Putamen (tissue), 1 donor: ENCODE results near the gene ATF3.

ENCODE experiments used
- DNase-seq: peaks from one replicate; pipeline ENCODE4 v3.0.0-alpha.2; 2016; ENCODE audit warnings: low spot score

The ATF3 gene

DNA sequence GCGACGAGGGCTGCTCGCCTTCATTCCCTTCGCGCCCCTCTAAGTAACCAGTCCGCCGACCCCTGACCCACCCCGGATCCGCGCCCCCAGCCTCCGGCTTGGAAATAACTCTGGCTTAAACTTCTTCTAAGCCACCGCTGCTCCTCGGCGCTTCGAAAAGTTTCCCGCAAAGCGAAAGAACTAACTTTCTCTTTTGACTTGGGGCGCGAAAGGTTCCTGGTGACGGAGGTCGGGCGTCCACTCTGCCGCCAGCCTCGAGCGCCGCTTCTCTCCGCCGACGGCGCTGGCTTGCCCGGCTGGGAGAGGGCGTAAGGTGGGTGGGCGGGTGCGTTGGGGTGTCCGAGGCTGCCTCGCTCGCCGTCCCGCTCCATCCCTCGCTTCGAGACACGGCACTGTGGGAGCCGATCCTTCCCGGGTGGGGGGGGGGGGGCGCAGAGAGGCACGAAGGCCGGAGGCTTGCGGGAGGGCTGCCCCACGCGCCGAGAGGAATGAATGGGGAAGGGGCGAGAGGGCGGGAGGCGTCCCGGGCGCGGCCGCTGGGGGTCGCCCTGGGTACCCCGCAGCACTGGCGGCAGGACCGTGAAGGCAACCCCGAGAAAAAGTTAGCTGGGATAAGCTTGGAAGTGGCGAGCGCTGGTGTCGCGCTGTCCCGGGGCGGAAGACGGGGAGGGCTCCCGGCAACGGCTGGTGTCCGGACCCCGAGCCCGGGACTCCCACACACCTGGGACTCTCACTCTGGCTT is 569 bp downstream of the ATF3 start:
- DNase-seq: peak; percentile 30

DNA sequence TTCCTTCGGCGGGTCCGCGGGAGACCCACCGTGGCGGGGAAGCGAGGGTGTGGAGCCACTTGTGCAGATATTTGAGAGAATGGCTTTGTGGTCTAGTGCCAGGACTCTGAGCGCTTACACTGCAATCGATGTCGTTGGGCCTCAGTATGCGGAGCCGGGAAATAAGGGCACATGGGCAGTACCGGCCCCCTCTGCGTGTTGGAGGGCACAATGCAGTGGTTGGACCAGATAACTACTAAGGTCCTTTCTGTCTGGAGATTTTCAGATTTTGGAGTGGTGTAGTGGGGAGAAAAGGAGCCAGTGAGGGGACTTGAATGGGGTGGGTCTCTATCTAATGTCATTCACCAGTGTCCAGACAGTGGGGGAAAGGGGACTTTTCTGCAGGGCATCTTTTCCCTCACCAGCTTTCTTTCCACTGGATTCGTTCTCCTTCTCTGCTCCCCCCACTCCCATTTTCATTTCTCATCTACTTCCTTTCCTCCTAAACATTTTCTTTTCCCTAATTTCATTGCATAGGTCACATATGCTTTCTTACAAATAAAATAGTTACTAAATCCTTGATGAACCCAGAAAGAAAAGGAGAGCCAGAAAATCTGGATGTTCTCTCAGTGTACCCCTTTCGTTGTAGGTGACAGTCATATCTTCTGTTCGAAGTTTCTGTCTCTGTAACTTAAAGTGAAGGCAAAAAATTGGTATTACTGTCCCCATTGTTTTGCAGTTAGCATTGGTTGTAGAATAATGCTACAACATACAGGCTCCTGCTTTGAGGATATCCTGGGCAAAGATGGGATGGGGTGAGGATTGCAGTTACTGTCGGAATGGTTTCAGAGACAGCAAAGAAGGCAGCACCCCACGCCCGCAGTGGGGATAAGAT is 1.4 kb downstream of the ATF3 start:
- no peak for DNase-seq

DNA sequence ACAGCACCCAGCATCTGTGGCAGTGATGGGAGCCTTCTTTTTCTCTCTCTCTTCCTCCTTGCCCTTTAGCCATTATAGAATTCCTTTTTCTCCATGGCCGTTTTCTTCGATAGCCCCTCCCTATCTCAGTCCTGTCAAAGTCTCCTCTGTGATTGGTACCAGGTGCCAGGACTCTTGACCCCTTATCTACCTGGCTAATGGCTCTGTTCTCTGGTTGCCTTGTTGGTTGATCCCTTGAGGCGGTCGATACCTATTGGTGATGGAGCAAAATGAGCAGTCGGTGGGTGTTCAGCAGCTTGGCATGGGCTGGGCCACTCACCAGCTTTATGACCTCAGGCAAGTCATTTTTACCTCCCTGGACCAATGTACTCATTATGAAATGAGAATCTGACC is 2.0 kb downstream of the ATF3 start:
- no peak for DNase-seq

DNA sequence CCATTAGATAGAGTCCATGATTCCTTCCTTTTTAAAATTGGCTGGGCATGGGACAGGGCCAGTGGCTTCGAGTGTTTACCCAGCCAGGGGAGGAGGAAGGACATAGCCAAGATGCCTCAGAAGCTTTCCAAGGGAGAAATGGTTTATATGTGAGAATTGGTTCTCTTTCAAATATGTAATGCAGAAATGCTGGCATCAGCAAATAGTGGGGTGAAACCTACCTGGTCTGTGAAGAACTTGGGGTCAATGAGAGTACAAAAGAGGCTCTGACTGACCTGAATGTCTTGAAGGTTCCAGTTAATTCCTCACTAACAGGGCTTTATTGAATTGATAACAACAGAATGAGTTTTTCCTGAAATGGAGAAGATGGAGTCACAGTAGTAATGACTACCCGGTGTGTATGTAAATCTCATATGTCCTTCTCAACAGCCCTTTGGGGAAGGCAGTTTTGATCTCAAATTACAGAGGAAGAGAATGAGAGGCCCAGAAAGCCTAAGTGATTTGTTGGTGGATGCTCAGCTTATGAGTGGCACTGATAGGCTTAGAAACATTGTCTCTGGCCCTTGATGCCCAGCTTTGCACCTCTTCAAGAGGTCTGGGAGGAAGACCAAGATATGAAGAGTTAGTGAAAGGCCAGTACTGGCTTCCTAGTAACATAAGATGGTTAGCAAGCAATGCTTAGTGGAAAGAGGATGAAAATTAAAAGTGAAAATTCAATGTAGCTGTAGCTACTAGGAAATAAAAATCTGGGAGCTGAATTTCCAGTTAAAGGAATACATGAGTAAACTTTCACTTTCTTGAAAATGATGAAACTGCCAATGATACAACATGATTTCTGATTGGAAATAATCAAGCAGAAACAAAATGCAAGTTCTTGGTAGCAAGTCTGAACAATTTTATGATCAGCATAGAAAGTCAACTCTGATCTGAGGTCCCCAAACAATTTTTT is 2.7 kb downstream of the ATF3 start:
- DNase-seq: no peak

DNA sequence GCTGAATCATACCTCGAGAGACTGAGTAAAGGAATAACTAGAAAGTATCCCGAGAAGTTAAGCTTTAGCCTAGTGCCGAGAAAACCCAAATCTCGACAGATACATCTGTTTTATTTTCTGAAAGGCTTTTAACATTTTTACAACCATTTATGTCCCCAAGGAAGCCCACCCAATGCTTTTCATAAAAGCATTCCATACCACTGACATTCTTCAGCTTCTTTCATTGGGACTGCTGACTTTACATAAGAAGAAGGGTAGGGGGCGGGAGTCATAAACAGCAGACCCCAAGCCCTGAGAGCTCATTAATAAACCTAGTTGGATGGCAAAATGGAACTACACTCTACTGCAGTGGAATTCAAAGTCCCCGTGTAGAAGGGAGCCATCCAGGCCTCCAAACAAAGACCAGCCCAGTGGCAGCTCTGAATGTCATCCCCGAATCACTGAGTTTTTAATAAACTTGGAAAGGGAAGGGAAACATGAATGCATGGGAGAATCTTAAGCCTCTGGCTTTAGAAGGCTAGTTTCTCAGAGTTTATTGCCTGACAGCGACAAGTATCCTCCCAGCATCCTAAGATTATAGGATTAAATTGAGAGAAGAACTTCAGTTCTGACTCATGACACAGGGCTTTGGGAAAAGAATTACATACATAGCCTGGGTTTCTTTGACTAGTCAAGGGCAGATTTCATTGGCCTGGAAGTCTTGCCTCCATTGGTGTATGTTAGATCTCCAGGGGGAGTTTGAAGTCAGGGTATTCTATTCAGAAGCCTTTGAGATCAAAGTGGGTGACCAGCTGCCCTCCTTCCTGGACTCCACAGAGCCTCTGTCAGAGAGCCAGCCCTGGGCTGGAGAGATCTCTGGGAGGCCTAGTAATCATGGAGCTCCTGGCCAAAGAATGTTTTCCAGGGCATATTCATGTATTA is 3.7 kb downstream of the ATF3 start:
- no peak for DNase-seq

DNA sequence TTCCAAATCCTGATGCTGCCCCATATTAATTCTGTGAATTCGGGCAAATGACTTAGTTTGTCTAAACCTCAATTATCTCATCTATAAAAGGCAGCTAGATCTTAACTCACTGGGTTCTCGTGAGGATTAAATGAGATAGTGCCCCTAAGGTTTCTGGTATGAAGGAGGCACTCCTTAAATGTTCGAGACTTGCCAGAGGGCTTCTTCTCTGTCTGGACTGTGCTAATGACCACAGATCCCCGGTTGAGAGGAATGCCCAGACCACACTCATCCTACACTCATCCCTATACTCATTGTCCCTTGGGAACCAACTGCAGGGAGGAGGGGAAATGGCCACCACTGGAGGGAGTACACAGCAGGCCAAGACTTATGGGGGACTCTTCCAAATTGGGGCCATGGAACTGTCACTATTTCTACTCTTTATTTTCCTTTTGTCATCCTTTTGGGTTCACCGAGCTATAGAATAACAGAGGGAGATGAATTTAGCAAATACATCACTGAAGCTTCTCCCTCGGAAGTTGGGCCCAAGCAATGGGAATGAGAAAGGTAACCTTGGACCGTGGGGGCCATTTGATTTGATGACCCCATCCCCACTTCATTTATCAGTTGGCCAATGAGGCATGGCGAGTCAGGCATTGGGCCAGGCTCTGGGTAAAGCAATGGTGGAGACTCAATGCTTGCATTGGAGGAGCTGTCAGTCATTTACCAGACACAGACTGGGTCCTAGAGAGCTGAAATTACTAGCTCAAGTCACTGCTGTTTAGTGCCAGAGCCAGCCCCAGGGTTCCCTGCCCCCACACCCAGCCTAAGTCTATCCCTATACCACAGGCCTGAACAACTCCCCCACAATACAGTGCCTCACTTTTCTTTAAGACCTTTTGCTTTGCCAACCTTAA is 5.1 kb downstream of the ATF3 start:
- no peak for DNase-seq

DNA sequence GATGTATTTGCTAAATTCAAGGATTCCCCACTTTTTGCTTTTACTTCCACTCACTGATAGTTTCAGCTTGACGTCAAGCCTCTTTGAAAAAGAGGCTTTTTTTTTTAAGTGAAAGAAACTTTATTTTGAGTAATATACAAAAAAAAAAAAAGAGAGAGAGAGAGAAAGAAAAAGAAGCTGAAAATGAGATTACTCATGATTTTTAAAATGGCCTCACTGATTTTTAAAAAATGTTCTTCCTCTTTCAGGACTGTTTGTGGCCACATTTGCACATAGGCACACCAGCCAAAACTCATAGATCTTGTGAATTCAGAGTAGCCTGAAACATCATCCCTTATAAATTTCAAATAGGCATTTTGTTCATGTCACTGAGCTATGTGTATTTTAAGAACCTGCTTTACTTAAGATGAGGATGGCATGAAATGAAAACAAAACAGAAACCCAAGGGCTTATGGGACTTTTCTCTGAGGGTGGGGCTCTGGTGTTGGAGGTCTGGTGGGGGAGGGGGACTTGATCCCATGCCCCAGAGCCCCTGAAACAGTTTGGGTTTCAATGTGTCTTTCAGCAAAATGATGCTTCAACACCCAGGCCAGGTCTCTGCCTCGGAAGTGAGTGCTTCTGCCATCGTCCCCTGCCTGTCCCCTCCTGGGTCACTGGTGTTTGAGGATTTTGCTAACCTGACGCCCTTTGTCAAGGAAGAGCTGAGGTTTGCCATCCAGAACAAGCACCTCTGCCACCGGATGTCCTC is 6.1 kb downstream of the ATF3 start:
- no peak for DNase-seq

DNA sequence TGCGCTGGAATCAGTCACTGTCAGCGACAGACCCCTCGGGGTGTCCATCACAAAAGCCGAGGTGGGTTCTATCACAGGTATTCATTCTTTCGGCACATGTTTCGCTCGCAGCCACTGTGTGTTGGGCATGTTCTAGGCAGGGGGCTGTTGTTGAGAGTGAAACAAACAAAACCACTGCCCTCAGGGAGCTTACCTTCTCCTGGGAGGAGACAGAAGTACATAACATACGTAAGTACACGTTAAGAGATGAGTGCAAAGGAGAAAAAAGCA is 6.6 kb downstream of the ATF3 start:
- DNase-seq: no peak

DNA sequence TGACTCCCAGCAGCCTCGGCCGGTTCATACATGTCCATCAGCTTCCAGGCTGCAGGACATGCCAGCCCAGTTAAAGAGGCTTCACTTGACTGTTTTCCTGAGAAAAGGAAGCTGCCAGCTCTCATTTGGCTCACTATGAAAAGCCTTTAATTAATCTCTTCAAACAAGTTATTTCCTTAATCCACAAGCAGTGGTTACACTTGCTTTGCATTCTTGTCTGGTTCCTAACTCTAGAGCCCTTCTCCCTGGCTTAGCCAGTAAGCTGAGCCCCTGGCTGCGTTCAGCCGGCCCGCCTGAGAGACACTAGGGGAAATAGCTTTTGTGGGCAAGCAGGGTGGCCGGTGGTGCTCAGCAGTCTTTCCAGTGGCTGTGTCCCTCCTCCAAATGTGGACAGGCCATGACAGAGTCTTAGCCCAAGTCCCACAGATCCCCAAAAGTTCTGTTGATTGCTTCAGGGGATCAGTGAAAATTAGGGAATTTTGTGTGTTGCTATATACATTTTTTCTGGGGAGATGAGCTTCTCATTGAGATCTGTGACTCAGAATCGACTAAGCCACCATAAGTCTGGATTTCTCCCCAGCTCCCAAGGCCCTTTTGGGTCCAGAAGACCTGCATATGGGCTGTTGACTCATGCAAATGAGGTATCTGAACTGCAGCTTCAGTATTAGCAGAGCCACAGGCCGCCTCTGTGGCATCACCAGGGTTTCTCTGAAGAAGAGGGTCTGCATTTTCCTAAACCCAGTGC is 10.1 kb downstream of the ATF3 start:
- DNase-seq: no peak

DNA sequence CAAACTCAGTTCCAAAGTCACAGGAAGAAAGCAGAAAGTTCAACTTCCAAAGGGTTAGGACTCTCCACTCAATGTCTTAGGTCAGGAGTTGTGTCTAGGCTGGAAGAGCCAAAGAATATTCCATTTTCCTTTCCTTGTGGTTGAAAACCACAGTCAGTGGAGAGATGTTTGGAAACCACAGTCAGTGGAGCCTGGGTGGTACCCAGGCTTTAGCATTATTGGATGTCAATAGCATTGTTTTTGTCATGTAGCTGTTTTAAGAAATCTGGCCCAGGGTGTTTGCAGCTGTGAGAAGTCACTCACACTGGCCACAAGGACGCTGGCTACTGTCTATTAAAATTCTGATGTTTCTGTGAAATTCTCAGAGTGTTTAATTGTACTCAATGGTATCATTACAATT is 11.7 kb downstream of the ATF3 start:
- DNase-seq: no peak

DNA sequence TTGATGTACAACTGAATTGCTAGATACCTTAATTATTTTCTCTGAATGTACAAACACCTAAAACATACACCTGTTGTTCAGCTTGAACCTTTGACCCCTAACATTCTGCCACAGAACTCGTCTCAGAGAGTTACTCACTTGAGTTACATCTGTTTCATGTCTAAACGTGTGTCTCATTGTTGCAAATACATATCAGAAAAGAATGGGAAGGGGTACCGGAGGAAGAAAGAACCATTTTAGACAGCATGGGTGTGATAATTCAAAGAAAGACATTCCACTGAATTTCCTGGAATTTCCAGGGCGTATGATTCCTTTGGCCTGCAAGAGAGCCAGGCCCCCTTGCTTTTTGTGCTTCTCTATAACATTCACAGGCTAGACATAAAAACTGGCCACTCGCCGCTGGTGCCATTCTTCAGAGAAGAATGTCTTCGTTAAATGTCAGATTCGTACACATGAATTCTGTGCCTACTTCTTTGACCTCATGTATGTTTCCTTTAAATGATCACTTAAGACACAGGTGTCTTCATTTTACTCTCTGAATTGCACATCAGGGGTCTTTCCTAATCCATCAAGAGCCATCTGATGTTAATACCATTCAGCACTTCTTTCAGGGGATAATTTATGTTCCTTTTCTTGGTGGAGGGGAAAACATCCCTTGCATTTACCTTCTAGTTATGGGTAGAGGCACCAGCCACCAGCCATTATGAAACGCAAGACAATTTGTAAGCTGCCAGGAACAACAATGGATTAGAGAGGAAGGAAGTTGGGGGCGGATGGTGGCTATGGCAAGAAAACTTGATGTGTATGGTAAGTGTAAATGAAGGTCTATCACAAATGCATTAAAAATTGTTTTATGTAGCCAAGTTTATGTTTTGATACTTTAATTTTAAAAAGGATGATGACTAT is 12.7 kb downstream of the ATF3 start:
- no peak for DNase-seq

DNA sequence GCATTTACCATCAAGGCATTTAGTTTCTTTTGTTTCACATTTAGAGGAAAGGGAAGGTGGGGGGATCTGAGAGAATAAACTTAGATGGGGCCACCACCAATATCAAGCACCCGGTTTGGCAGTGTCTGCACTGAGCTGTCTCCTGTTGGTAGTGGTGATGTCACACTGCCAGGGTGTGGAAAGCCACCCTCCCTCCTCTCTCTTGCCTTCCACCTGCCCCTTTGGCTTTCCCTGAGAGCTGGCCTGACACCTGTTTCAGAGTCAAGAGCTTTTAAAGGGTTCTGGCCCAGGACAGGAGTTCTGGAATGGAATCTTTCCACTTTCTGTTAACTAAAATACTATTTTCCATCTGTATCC is 13.4 kb downstream of the ATF3 start:
- DNase-seq: no peak

DNA sequence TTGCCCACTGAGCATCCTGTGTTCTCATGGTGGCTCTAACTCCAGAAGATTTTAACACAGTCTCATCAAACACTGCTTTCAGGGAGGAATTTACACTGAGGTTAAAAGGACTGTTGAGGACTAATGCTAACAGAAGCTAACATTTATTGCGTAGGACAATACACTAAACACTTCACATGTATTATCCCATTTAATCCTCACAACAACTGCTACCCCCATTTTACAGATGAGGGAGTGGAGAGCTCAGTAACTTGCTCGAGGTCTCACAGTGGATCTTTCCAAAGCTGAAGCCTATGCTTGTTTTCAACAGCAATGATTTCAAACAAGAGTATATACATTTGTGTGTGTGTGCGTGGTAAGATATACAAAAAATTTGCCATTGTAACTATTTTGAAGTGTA is 13.9 kb downstream of the ATF3 start:
- DNase-seq: no peak

DNA sequence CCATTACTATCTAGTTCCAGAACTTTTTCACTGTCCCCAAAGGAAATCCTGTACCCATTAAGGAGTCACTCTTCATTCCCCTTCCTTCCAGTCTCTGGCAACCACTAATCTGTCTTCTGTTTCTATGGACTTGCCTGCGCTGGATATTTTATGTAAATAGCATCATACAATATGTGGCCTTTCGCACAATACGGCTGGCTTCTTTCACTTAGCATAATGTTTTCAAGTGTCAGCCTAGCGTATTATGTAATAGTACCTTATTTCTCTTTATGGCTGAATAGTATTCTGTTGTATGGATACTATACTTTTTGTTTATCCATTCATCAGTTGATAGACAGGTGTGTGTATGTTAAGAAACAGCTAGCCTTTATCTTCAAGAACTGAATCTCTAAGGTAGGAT is 14.3 kb downstream of the ATF3 start:
- DNase-seq: no peak

DNA sequence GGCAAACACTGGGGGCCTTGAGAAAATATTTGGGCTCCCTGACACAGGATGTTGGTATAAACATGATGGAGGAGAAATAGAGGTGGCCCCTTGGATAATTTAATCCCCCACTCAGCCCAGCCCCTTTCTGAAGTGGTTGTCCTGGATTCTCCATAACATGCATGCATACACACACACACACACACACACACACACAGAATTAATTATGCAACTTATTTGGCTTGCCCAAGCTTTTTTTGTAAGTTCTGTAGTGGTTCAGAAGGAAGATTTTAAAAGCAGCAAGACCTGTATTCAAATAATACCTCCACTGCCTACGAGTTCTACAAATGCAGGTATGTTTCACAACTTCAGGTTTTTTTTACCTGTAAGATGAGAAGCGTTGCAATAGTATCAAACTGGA is 15.0 kb downstream of the ATF3 start:
- no peak for DNase-seq

DNA sequence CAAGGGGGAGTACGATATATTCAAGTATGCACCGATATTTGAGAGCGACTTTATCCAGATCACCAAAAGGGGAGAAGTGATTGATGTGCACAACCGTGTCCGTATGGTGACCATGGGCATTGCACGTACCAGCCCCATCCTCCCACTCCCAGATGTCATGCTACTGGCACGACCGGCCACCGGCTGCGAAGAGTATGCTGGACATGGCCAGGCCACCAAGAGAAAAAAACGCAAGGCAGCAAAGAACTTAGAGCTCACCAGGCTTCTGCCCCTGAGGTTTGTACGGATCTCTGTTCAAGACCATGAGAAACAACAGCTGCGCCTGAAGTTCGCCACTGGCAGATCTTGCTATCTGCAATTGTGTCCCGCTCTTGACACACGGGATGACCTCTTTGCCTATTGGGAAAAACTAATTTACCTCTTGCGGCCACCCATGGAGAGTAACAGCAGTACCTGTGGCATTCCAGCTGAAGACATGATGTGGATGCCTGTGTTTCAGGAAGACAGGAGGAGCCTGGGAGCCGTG is 16.5 kb downstream of the ATF3 start:
- DNase-seq: no peak

DNA sequence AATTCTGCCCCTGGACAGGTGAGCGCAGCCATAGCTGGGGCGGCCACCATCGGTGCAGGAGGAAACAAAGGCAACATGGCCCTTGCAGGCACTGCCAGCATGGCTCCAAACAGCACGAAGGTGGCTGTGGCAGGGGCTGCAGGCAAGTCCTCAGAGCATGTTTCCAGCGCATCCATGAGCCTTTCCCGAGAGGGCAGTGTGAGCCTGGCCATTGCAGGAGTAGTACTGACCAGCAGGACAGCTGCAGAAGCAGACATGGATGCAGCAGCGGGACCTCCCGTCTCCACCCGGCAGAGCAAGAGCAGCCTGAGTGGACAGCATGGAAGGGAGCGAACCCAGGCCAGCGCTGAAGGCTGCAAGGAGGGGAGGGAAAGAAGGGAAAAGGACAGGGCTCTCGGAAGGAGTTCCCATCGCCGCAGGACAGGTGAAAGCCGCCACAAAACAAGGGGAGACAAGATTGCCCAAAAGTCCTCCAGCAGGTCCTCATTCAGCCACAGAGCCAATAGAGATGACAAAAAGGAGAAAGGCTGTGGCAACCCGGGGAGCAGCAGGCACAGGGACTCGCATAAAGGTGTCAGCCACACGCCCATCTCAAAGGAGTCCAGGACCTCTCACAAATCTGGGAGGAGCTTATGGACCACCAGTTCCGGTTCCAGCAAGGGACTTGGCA is 17.4 kb downstream of the ATF3 start:
- DNase-seq: no peak
